ENCODE data around the gene OR2B3. TPM values are rescaled to one million over a fixed set of nuclear protein-coding genes. Genes with fewer than 3 reads are reported as not detected.

Gene OR2B3, protein sequence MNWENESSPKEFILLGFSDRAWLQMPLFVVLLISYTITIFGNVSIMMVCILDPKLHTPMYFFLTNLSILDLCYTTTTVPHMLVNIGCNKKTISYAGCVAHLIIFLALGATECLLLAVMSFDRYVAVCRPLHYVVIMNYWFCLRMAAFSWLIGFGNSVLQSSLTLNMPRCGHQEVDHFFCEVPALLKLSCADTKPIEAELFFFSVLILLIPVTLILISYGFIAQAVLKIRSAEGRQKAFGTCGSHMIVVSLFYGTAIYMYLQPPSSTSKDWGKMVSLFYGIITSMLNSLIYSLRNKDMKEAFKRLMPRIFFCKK
- not detected in 2 replicates for total RNA-seq

GRCh38 chr6:29087213-29087612, at the start of gene OR2B3:
Gene OR2B3, minus strand, starts transcription at chr6:29087313. Its CDS starts 65 bp downstream, at chr6:29087248.

DNA sequence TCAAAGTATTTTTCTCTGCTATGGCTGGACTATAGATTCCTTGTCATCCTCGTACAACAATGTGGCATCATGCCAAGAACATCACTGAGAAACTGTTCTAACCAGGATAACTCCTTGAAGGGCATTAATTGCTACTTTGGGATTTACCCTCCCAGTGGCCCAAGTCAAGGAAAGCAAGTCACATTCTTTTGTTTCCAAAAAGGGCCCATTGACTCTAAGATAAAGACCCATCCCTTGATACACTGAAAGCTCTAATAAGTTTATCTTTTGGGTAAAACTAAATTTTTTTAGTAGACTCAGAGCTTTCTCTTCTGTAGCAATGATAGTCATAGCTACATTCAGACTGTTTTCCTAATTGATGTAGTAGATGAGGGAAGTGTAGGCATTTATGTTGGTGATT, 20.6 kb upstream of the OR2B3 start, which contains the start of gene OR2J3:
TSS of gene OR2J3 (plus strand) at position 301 of the 400 bp plus-strand sequence. CDS start 3,833 bp downstream, outside the sequence.

GRCh38 chr6:29099190-29099589, 12.1 kb upstream of the OR2B3 start, which contains the start of gene OR2J1:
Gene OR2J1, plus strand, starts transcription at chr6:29099490. Its CDS starts 1,453 bp downstream, at chr6:29100943.

DNA sequence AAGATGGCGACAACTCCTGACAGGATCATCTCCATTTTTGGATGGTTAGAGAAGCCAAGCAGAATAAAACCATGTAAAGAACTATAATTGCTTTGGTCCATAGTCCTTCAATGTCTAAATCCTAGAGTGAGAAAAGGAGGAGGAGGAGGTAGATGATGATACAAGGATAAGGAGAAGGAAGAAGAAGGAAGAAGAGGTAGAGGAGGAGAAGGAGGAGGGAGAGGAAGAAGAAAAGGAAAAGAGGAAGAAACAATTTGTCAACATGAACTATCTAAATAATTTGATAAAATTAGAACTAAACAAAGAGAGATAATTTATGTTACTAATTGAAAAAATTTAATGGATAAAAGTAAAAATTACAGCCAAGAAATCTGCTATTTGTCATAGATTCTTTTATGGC, 42.0 kb downstream of the OR2B3 start, which contains the start of gene OR2W1:
TSS of gene OR2W1 (minus strand) at position 101 of the 400 bp plus-strand sequence. CDS start at position 101, 0 bp downstream.

Other genes with a start within 250 kb of the OR2B3 start
- gene TRIM27, start 163.3 kb downstream of the OR2B3 start, total RNA-seq = 59.2 and 72.5 TPM in 2 replicates
- gene ZNF311, start 82.0 kb downstream of the OR2B3 start, total RNA-seq = 0.98 and 1.1 TPM in 2 replicates
- not detected in 2 replicates for gene OR2W1, start 42.1 kb downstream of the OR2B3 start, total RNA-seq
- not detected in 2 replicates for gene OR2J1, start 12.2 kb upstream of the OR2B3 start, total RNA-seq
- not detected in 2 replicates for gene OR2J3, start 20.7 kb upstream of the OR2B3 start, total RNA-seq
- gene OR2J2, start 83.6 kb upstream of the OR2B3 start, total RNA-seq = not detected in 2 replicates
- under 0.01 TPM in 1 of 2 replicates, not detected in the other for gene OR14J1, start 214.4 kb upstream of the OR2B3 start, total RNA-seq